ENCODE results near the gene C17orf107.
"Not testable (repeated sequence)": the region's sequence is repeated elsewhere in the genome, so short reads cannot be mapped to it uniquely, and the experiment has no call there.

Gene C17orf107

DNA sequence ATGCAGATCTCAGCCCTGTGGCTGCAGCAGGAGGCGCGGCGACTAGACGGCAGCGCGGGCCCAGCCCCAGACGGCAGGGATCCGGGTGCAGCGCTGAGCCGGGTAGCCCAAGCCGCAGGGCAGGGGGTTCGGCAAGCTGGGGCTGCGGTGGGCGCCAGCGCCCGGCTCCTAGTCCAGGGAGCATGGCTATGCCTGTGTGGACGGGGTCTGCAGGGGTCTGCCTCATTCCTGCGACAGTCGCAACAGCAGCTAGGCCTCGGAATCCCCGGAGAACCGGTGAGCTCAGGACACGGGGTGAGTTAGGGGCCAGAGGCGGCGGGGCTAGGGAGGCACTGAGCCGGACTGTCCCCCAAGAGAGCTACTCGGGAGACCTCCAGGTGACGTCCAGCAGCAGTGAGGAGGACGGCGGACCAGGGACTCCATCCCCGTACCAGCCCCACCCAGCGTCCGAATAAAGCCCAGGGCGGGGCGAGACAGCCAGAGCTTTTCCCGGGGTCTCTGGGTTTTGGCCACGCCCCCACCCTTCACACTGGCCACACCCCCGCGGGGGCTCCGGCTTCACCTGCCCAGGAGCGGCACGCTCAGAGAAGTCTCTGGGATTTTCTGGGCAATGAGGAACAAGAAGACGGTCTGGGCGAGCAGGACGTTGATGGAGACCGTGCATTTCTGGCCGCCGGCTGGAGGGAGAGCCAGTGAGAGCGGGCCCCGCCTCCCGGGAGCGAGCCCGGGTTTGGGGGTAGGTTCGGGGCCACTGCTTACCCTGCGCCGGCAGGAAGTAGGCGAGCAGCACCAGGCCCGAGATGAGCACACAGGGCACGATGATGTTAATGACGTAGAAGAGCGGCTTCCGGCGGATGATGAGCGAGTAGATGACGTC is 1.1 kb downstream of the C17orf107 start:
- H3K4me3 ChIP-seq (ENCODE audit: low read depth, low read length) = no peak overlapping the region

DNA sequence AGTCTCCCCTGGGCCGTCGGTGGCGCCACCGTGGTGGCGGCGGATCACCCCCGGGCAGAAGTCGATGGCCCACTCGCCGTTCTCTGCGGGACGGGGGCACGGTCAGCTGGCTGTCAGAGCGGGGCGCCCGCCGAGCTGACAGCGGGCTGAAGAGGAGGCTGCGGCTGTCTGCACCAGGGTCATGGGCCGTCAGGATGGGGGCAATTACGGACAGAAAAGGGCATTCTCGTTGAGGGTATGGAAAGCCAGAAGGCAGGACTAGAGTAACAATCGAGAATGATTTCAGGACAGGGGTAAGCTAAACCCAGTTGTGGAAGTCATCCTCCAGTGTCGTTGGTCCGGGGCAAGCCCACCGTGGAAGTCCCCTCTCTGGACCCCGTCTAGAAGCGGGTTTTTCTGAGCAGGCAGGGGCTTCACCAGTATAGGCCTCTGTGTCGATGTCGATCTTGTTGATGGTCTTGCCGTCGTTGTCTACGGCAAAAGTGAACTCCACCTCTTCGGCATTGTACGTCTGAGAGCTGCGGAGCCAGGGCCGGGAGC is 1.8 kb downstream of the C17orf107 start:
- H3K4me3 ChIP-seq (ENCODE audit: low read depth, low read length) = no peak overlapping the region

DNA sequence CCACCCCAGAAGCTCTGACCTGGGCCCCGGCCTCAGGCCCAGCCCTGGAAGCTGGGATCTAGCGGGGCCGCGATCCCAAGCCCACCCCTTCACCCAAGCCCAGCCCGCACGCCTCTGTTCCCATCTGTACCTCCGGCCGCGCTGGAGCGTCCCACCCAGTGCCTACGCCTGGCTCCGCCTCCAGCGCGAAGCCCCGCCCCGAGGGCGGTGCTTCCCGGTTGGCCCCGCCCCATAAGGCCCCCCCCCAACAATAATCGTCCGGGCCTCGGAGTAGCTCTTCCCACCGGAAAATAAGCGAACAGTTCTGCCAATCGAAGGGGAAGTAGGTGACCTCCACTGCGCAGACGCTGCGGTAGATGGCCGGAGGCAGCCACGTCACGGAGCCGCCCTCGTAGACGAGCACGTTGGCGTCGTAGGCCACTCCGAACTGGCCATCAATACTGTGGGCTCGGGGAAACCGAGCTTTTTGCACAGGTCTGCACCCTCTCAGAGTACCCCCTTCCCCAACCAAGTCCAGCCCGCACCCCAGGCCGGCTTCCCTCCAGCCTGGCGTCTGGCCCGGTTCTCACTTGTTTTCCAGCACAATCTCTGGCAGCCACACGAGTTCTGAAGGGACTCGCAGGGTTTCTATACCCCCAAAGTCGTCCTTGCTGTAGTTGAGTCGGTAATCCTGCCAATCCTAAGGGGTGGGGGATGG is 2.5 kb downstream of the C17orf107 start:
- no peak overlapping the region for H3K4me3 ChIP-seq (ENCODE audit: low read depth, low read length)

DNA sequence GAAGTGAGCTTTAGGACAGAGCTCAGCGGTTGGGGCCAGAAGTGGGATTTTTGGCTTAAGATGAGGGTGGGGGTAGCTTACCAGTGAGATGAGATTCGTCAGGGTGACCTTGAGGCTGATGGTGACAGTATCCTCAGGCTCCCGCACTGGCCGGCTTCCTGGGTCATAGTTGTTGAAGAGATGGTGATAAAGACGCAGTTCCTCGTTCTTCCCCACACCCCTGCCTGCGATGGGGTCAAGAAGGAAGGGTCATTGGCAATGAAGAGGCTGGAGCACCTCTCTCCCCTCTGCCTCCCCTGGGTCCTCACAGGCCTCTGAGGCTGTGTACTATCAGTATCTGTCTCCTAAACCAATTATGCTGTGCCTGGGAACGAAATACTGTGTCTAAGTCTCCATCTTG is 3.2 kb downstream of the C17orf107 start:
- H3K4me3 ChIP-seq (ENCODE audit: low read depth, low read length) = no peak overlapping the region

DNA sequence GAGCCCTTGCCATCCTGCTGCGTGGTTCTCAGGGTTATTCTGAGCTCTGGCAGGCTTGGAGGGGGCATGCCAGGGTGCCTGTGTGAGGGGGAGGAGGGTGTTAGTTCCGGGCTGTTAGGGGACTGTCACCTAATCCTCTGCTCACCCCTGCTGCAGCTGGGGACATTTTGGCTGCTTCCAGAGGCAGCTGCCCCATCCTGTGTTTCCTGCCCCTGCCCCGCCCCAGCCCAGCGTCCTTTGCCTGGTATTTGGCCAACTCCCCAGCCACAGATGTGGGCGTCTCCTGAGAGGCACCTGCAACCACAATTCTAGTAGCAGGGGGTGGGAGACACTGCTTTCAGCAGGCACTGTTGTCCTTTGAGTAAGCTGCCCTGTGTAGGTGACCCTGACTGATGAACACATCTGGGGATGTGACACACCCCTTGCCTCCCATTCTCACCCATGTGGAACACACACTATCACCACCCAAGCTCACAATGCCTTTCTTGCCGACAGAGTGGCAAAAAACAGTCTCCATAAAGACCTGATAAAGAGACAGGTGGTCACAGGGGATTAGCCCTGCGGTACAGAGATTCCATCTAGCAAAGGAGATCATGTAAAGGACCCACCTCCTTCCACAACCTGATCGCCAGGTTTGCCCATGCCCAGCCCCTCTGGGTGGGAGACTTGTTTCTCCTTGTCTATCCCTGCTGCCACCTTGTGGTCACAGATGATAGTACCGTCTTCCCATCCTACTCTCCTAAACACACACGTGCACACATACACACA is 3.9 kb downstream of the C17orf107 start, which contains the start of gene CHRNE:
TSS of gene CHRNE (minus strand) at position 48 of the 768 bp plus-strand sequence. CDS start at position 13, 35 bp downstream.
- no peak within 1 kb of the TSS for H3K4me3 ChIP-seq (ENCODE audit: low read depth, low read length)

DNA sequence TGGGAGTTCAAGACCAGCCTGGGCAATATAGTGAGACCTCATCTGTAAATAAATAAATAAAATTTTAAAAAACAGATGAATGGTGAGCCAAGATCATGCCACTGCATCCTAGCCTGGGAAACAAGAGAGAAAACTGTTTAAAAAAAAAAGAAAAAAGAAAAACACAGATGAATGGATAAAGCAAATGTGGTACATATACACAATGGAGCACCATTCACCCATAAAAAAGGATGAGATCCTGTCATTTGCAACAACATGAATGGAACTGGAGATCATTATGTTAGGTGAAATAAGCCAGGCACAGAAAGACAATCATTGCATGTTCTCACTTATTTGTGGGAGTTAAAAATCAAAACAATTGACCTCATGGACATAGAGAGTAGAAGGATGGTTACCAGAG is 7.3 kb downstream of the C17orf107 start:
- not testable (repeated sequence) for H3K4me3 ChIP-seq (ENCODE audit: low read depth, low read length)

DNA sequence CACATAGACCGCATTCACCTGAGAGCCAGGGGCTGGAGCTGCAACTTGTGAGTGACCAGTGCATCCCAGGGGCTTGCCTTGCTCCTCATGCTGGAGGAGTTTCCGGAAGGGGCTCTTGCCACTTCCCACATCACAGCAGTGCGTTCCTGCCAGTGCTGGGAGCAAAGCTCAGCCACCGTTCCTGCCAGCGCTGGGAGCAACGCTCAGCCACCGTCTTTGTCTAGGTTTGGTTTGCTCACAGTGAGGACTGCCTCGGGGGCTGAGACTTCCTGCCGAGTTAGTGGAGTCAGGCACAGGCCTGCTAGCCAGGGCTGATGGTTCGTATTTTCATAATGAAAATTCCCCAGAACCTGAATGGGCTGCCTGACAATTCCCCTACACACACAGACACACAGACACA is 9.0 kb downstream of the C17orf107 start:
- H3K4me3 ChIP-seq (ENCODE audit: low read depth, low read length) = no peak overlapping the region

DNA sequence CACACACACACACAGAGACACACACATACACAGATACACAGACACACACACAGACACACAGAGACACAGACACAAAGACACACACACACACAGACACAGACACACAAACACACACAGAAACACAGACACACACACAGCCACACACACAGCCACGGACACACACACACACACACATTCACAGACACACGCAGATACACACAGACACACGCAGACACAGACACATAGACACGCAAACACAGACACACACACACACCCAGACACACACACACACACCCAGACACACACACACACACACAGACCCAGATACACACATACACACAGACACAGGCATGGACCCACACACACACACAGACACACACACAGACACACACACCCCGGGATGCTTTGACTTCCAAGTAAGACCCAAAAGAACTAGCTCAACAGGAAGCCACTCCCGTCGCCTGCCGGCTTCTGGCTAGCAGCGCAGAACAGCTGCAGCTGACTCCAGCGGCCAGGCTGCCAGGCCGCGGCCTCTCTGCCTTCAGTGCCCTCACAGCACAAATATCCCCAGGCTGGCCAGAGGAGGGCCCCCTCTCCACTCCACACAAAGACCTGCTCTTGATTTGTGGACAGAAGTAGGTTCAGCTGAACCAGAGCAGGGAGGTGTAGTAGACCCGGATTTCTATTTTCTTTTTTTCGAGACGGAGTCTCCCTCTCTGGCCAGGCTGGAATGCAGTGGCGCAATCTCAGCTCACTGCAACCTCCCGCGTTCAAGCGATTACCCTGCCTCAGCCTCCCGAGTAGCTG is 9.6 kb downstream of the C17orf107 start:
- H3K4me3 ChIP-seq (ENCODE audit: low read depth, low read length) = no peak overlapping the region

DNA sequence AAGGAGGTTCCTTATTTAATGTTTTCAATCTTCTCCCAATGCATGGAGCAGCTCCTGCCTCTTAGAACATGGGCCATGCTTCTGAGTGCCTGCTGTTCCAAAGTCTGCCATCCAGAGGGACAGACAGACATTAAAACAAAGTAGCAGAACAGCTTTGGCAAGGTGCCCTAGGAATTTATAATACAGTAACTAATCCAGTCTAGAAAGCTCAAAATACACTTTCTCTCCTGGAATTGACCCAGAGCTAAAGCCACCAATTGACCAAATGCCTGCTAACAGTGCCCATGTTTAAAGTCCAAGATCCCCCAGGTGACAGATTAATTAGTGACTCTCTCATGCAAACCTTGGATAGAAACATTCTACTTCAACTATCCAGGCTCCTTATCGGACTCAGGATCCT is 14.7 kb downstream of the C17orf107 start:
- no peak overlapping the region for H3K4me3 ChIP-seq (ENCODE audit: low read depth, low read length)

DNA sequence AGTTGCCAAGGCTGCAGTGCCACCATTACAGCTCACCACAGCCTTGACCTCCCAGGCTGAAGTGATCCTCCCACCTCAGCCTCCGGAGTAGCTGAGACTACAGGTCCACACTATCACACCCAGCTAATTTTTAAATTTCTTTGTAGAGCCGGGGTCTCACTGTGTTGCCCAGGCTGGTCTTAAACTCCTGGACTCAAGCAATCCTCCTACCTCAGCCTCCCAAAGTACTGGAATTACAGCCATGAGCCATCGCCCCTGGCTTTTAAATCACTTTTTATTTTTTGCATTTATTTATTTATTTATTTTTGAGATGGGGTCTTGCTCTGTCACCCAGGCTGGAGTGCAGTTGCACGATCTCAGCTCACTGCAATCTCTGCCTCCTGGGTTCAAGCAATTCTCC is 15.2 kb downstream of the C17orf107 start:
- H3K4me3 ChIP-seq (ENCODE audit: low read depth, low read length) = not testable (repeated sequence)

DNA sequence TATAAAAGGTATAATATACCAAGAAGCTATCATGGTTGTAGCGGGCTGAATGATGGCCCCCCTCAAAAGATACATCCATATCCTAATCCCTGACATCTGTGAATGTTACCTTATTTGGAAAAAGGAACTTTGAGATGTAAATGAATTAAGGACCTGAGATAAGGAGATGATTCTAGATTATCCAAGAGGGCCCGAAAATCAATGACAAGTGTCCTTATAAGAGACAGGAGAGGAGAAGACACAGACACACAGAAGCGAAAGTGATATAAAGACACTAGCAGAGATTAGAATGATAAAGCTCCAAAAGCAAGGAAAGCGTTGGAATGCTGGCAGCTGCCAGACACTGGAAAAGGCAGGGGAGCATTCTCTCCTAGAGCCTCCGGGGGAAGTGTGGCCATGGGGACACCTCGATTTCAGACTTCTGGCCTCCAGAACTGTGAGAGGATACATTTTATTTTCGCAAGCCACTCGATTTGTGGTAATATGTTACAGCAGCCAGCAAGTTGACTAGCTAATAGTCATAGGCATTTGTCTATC is 20.2 kb downstream of the C17orf107 start:
- H3K4me3 ChIP-seq (ENCODE audit: low read depth, low read length) = no peak overlapping the region

DNA sequence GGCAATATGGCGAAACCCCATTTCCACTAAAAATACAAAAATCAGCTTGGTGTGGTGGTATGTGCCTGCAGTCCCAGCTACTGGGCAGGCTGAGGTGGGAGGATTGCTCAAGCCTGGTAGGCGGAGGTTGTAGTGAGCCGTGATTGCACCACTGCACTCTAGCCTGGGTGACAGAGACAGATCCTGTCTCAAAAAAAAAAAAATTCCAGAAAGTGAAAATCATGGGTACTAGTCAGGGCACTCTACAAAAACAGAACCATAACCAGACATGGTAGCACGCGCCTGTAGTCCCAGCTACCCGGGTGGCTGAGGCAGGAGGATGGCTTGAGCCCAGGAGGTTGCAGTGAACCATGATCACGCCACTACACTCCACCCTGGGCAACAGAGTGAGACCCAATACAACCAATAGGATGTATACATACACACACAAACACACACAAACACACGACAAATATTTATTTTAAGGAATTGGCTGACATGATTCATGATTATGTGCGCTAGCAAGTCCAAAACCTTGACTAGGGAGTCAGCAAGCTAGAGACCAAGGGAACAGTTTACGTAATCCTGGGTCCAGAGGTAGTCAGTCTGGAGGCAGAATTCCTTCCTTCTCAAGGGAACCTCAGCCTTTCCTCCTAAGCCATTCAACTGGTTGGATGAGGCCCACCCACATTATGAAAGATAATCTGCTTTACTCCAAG is 21.2 kb downstream of the C17orf107 start:
- H3K4me3 ChIP-seq (ENCODE audit: low read depth, low read length) = no peak overlapping the region

DNA sequence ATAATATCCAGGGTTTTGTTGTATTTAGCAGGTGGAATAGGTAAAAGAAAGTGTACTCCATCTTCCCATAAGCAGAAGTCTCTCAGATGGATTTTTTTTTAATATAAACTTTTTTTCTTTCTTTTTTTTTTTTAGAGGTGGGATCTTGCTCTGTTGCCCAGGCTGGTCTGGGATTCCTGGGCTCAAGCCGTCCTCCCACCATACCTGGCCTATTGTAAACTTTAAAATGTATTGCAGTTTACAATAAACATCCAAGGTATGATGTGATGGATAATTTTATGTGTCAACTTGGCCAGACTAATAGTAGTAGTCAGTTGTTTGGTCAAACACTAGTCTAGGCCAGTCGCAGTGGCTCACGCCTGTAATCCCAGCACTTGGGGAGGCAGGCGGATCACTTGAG is 22.0 kb downstream of the C17orf107 start:
- H3K4me3 ChIP-seq (ENCODE audit: low read depth, low read length) = no peak overlapping the region

DNA sequence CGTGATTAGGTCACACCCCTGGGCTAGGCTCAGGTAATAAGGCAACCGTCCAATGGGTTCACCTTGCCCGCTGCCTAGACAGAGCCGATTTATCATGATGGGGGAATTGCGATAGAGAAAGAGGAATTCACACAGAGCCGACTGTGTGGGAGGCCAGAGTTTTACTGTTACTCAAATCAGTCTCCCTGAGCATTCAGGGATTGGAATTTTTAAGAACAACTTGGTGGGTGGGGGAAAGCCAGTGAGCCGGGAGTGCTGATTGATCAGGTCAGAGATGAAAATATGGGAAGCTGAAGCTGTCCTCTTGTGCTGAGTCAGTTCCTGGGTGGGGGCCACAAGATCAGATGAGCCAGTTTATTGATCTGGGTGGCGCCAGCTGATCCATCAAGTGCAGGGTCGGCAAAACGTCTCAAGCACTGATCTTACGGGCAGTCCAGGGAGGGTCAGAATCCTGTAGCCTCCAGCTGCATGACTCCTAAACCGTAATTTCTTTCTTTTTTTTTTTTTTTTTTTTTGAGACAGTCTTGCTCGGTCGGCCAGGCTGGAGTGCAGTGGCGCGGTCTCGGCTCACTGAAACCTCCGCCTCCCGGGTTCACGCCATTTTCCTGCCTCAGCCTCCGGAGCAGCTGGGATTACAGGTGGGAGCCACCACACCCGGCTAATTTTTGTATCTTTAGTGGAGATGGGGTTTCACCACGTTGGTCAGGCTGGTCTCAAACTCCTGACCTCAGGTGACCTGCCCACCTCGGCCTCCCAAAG is 27.4 kb downstream of the C17orf107 start:
- H3K4me3 ChIP-seq (ENCODE audit: low read depth, low read length) = not testable (repeated sequence)

DNA sequence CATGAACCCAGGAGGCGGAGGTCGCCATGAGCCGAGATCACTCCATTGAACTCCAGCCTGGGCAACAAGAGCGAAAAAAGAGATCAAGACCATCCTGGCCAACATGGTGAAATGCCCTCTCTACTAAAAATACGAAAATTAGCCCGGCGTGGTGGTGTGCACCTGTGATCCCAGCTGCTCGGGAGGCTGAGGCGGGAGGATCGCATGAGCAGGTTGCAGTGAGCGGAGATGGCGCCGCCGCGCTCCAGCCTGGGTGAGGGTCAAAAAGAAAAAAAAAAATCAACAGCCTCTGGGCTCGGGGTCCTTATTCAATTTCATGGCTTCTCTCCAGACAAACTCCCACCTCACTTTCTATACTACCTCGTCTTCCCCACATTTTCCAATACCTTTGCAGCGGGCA is 29.5 kb downstream of the C17orf107 start:
- H3K4me3 ChIP-seq (ENCODE audit: low read depth, low read length) = no peak overlapping the region

DNA sequence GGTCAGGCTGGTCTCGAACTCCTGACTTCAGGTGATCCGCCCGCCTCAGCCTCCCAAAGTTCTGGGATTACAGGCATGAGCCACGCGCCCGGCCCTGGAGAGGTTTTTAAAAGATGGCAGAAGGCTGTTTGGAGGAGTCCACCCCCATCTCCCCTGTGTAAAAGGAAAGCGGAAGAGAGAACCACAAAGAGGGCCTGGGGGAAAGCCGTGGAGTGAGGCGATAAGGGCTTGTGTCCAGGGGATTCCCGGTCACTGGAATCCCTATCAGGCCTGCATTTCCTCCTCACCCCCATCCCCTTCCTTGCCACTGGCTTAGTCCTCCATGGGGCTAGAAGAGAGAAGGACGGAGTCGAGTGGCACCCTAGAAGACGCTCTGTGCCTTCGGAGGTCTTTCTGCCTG is 32.6 kb downstream of the C17orf107 start, which contains the start of gene GP1BA:
TSS of gene GP1BA (plus strand) at position 315 of the 400 bp plus-strand sequence. CDS start 328 bp downstream, outside the sequence.
- H3K4me3 ChIP-seq (ENCODE audit: low read depth, low read length) = no peak within 1 kb of the TSS

DNA sequence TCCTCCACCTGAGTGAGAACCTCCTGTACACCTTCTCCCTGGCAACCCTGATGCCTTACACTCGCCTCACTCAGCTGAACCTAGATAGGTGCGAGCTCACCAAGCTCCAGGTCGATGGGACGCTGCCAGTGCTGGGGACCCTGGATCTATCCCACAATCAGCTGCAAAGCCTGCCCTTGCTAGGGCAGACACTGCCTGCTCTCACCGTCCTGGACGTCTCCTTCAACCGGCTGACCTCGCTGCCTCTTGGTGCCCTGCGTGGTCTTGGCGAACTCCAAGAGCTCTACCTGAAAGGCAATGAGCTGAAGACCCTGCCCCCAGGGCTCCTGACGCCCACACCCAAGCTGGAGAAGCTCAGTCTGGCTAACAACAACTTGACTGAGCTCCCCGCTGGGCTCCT is 33.4 kb downstream of the C17orf107 start:
- no peak overlapping the region for H3K4me3 ChIP-seq (ENCODE audit: low read depth, low read length)

DNA sequence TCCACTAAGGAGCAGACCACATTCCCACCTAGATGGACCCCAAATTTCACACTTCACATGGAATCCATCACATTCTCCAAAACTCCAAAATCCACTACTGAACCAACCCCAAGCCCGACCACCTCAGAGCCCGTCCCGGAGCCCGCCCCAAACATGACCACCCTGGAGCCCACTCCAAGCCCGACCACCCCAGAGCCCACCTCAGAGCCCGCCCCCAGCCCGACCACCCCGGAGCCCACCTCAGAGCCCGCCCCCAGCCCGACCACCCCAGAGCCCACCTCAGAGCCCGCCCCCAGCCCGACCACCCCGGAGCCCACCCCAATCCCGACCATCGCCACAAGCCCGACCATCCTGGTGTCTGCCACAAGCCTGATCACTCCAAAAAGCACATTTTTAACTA is 34.3 kb downstream of the C17orf107 start:
- H3K4me3 ChIP-seq (ENCODE audit: low read depth, low read length) = no peak overlapping the region
